Panc1 (cell line): ENCODE data around the gene ETFRF1. TPM values are rescaled to one million over a fixed set of nuclear protein-coding genes. Genes with fewer than 3 reads are reported as not detected.

Experiments used
- ATAC-seq: fragments of 200-7000 bp; cut with Tn5 transposase; 2 replicates; pipeline ENCODE4 v1.9.1; 2020; ENCODE audit warnings: mild to moderate bottlenecking, moderate library complexity
- BruUV-seq: library from RNA; stranded (reverse); fragments of 400-500 nt; replicated peaks from 2 replicates; lab custom pipeline; 2021; lab: Mats Ljungman, UMichigan
- CTCF ChIA-PET: fragments of 300-600 bp; sonication (Branson Sonifier 250); formaldehyde crosslinking; loops from one replicate; lab custom pipeline; 2022; ENCODE audit warnings: antibody characterized with exemption; lab: Charles Lee
- POLR2A ChIA-PET: fragments of 300-600 bp; sonication (Branson Sonifier 250); formaldehyde crosslinking; loops from one replicate; lab custom pipeline; 2022; ENCODE audit warnings: antibody characterized with exemption; lab: Charles Lee
- DNase-seq: peaks from one replicate; pipeline ENCODE4 v3.0.0-alpha.2; 2010; ENCODE audit warnings: low read depth, low spot score
- H3K27ac ChIP-seq: 2 replicates; pipeline ENCODE4 v1.5.1; 2011; ENCODE audit warnings: mild to moderate bottlenecking, low read length, inconsistent platforms
- H3K27me3 ChIP-seq: fragments of 200-500 bp; sonication (Bioruptor generic); 2 replicates; pipeline ENCODE4 v1.6.0; 2014; ENCODE audit warnings: low read length, inconsistent platforms; ENCODE audit not compliant: control insufficient read depth, insufficient read depth
- H3K36me3 ChIP-seq: fragments of 200-500 bp; sonication (Bioruptor generic); 2 replicates; pipeline ENCODE4 v1.5.1; 2014; ENCODE audit warnings: inconsistent platforms, mild to moderate bottlenecking, low read length, moderate library complexity; ENCODE audit not compliant: control insufficient read depth, insufficient read depth
- H3K4me1 ChIP-seq: 2 replicates; pipeline ENCODE4 v1.5.1; 2011; ENCODE audit warnings: inconsistent platforms, mild to moderate bottlenecking, low read length, moderate library complexity; ENCODE audit not compliant: control insufficient read depth, insufficient read depth
- H3K4me3 ChIP-seq, 2 experiments: 2 replicates each; pipeline ENCODE4 v1.5.1; 2011 to 2012; ENCODE audit warnings: low read depth in 2 of 2, low read length in 2 of 2, mild to moderate bottlenecking in 2 of 2, inconsistent platforms in 1 of 2, moderate library complexity in 1 of 2
- H3K9me3 ChIP-seq: fragments of 200-500 bp; sonication (Bioruptor generic); 2 replicates; pipeline ENCODE4 v1.5.1; 2014; ENCODE audit warnings: low read depth, mild to moderate bottlenecking, inconsistent platforms, low read length, moderate library complexity; ENCODE audit not compliant: control insufficient read depth, insufficient read depth
- CTCF ChIP-seq: fragments of 450-650 bp; IDR thresholded peaks from 2 replicates; pipeline ENCODE4 v1.5.1; 2017; ENCODE audit warnings: mild to moderate bottlenecking
- REST ChIP-seq, 2 experiments: IDR thresholded peaks; 2 replicates each; pipeline ENCODE4 v1.6.1; 2011 to 2012; ENCODE audit warnings: low read depth in 2 of 2, control low read depth in 1 of 2, low read length in 1 of 2, mild to moderate bottlenecking in 1 of 2, moderate library complexity in 1 of 2; ENCODE audit not compliant: insufficient read depth in 1 of 2
- SIN3A ChIP-seq: IDR thresholded peaks from 2 replicates; pipeline ENCODE4 v1.6.1; 2012; ENCODE audit warnings: low read depth, mild to moderate bottlenecking, low read length, moderate library complexity, borderline replicate concordance; ENCODE audit not compliant: insufficient read depth
- TCF7L2 ChIP-seq: IDR thresholded peaks from 2 replicates; pipeline ENCODE4 v1.6.1; 2011; ENCODE audit warnings: mild to moderate bottlenecking, low read depth, low read length, inconsistent platforms
- in situ Hi-C: cut with HindIII; loops from 2 replicates; pipeline ENCODE4 v1.10.0; 2016; ENCODE audit warnings: low sequenced_read_pairs, low pct_unique_long_range_greater_than_20kb
- intact Hi-C: fragments of 100-400 bp; cut with micrococcal nuclease; formaldehyde crosslinking; loops from one replicate; pipeline ENCODE4 v1.10.0; 2022; ENCODE audit not compliant: unreplicated experiment
- total RNA-seq: library from RNA; stranded (reverse); gene quantifications from one replicate; pipeline ENCODE4 v1.2.1, GENCODE V29; 2021; ENCODE audit not compliant: unreplicated experiment

Gene ETFRF1
- total RNA-seq, 1 experiment from 2014 or later, result 12.6 TPM

- ATAC-seq (no peak), DNase-seq (no peak)
- BruUV-seq, result no TSS peak
- TF ChIP-seq REST (IDR thresholded peaks at IDR 0.05; ENCODE audit: insufficient read depth in 1 of 2, low read depth in 2 of 2, low read length in 1 of 2), result no peak
- no peak for TF ChIP-seq SIN3A
- Histone ChIP-seq H3K9me3 (no peaks in the 10 kb centered on the region), H3K4me3 (no peak overlapping the region), H3K27me3 (no peaks in the 10 kb centered on the region), H3K27ac (no peak overlapping the region), H3K36me3 (peaks cover 3% of the 10 kb centered on the region; the same call in 1 of the 2 replicates), H3K4me1 (no peaks in the 10 kb centered on the region)
- ChIA-PET CTCF (interaction anchor here (2.5 kb wide), 1 partner anchor 151 kb away, joined by 8 read pairs; no protein-coding TSS in a partner anchor), POLR2A (no interaction called here)
- intact Hi-C loops, result no loop called here
- in situ Hi-C loops, result no loop called here
Measured at GRCh38 chr12:25236626-25237025, 41.6 kb downstream of the ETFRF1 start.

- ATAC-seq (peak; percentile 90), DNase-seq (peak; percentile 41)
- TF ChIP-seq CTCF (peak; percentile 89; the same call in 1 of the 2 replicates), TCF7L2 (no peak)
- BruUV-seq, result no TSS peak
- Histone ChIP-seq H3K9me3 (no peaks in the 10 kb centered on the region), H3K27ac (no peak overlapping the region), H3K4me3 (no peak overlapping the region), H3K27me3 (no peaks in the 10 kb centered on the region), H3K4me1 (no peaks in the 10 kb centered on the region), H3K36me3 (peaks cover 10% of the 10 kb centered on the region)
- intact Hi-C loops (no loop called here), in situ Hi-C loops (no loop called here)
- CTCF ChIA-PET, result interaction anchor here (0.5 to 1.0 kb wide), 5 partner anchors 30 to 138 kb away, joined by 3 to 5 read pairs (median 4); no protein-coding TSS in a partner anchor
- POLR2A ChIA-PET, result interaction anchor here (0.5 to 1.0 kb wide), 2 partner anchors 12 to 146 kb away, joined by 7 to 9 read pairs; no protein-coding TSS in a partner anchor
Measured at GRCh38 chr12:25241167-25242020, 46.4 kb downstream of the ETFRF1 start.
